SH-SY5Y (cell line): ENCODE measurements around the gene PCDH9.

Source experiments
- GATA2 ChIP-seq: IDR thresholded peaks from 2 replicates; pipeline ENCODE4 v1.6.1; 2011; ENCODE audit warnings: mild to moderate bottlenecking, low read depth, low read length
- GATA3 ChIP-seq: IDR thresholded peaks from 2 replicates; pipeline ENCODE4 v1.6.1; 2011; ENCODE audit warnings: low read depth, mild to moderate bottlenecking, low read length, moderate library complexity

DNA sequence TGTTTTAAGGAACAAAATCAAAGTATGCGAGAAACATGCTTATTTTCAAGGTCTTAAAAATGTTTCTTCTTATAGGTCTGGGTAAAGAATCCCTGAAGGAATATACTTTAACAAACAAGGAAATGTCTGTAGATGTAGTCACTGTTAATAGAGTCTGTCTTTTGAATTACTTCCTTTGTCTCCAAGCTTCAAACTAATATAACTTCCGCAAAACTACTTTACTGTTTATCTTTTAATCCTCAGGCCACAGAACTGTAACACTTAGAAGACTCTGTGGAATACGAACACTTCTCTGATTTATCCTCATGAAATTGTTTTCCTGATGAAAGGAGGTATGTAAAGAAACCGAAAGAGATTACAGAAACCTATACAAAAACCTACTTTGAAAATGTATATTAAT, 316.0 kb downstream of the PCDH9 start:
- TF ChIP-seq GATA3 (no peak), GATA2 (no peak)
